ENCODE measurements around the gene CEP85L.

The CEP85L gene

DNA sequence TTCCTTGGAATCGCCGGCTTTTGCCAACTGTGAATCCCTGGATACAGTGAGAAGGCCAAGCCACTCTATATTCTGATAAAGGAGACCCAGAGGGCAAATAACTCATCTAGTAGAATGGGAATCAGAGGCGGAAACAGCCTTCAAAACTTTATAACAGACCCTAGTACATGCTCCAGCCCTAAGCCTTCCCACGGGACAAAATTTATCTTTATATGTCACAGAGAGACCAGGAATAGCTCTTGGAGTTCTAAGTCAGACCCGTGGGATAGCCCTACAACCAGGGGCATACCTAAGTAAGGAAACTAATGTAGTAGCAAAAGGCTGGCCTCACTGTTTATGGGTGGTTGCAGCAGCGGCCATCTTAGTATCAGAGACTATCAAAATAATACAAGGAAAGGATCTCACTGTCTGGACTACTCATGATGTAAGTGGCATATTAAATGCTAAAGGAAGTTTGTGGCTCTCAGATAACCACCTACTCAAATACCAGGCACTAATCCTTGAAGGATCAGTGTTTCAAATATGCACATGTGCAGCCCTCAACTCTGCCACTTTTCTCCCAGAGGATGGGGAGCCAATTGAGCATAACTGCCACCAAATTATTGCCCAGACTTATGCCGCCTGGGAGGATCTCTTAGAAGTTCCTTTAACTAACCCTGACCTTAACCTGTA lies 29.5 kb downstream of the CEP85L start:
- Histone ChIP-seq H2AFZ (ENCODE audit: low read depth, low read length) (no peak overlapping the region), H3K9me3 (ENCODE audit: insufficient read depth, low read length, severe bottlenecking) (peaks cover 13% of the 10 kb centered on the region), H3K4me1 (ENCODE audit: insufficient read depth, low read length) (no peaks in the 10 kb centered on the region), H3K79me2 (ENCODE audit: insufficient read depth, low read length) (peaks cover 99% of the 10 kb centered on the region), H3K36me3 (ENCODE audit: insufficient read depth, low read length) (peaks cover 28% of the 10 kb centered on the region), H4K20me1 (ENCODE audit: insufficient read depth, low read length) (peaks cover 55% of the 10 kb centered on the region), H3K9ac (ENCODE audit: low read depth, low read length) (no peak overlapping the region), H3K4me2 (ENCODE audit: insufficient read depth, low read length) (no peak overlapping the region), H3K27ac (ENCODE audit: low read length) (no peak overlapping the region), H3K27me3 (ENCODE audit: insufficient read depth, low read length, poor library complexity) (no peaks in the 10 kb centered on the region), H3K4me3 (ENCODE audit: low read depth in 1 of 2, low read length in 2 of 2) (no peak overlapping the region)
- no peak for DNase-seq
- ATAC-seq (ENCODE audit: insufficient read depth, low read depth): no peak
- no peak for TF ChIP-seq EZH2 (IDR thresholded peaks at IDR 0.05; ENCODE audit: borderline replicate concordance, low read depth, low read length, severe bottlenecking)
- TF ChIP-seq, protein P1, sequence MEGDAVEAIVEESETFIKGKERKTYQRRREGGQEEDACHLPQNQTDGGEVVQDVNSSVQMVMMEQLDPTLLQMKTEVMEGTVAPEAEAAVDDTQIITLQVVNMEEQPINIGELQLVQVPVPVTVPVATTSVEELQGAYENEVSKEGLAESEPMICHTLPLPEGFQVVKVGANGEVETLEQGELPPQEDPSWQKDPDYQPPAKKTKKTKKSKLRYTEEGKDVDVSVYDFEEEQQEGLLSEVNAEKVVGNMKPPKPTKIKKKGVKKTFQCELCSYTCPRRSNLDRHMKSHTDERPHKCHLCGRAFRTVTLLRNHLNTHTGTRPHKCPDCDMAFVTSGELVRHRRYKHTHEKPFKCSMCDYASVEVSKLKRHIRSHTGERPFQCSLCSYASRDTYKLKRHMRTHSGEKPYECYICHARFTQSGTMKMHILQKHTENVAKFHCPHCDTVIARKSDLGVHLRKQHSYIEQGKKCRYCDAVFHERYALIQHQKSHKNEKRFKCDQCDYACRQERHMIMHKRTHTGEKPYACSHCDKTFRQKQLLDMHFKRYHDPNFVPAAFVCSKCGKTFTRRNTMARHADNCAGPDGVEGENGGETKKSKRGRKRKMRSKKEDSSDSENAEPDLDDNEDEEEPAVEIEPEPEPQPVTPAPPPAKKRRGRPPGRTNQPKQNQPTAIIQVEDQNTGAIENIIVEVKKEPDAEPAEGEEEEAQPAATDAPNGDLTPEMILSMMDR (IDR thresholded peaks at IDR 0.05; ENCODE audit: borderline replicate concordance, extremely low read depth, low read length, poor library complexity, severe bottlenecking): no peak

DNA sequence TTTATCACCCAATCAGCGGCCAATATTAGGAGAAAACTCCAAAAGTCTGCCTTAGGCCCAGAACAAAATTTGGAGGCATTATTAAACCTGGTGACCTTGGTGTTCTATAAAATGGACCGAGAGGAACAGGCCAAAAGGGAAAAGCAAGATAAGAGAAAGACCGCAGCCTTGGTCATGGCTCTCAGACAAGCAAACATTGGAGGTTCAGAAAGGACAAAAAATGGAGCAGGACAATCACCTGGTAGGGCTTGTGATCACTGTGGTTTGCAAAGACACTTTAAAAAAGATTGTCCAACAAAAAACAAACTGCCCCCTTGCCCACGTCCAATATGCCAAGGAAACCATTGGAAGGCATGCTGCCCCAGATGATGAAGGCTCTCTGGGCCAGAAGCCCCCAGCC lies 31.2 kb downstream of the CEP85L start:
- Histone ChIP-seq H3K27ac (ENCODE audit: low read length) (no peak overlapping the region), H3K9ac (ENCODE audit: low read depth, low read length) (no peak overlapping the region), H3K4me1 (ENCODE audit: insufficient read depth, low read length) (no peaks in the 10 kb centered on the region), H3K9me3 (ENCODE audit: insufficient read depth, low read length, severe bottlenecking) (no peaks in the 10 kb centered on the region), H3K79me2 (ENCODE audit: insufficient read depth, low read length) (peaks cover 94% of the 10 kb centered on the region), H3K4me3 (ENCODE audit: low read depth in 1 of 2, low read length in 2 of 2) (no peak overlapping the region), H3K4me2 (ENCODE audit: insufficient read depth, low read length) (no peak overlapping the region), H4K20me1 (ENCODE audit: insufficient read depth, low read length) (peaks cover 55% of the 10 kb centered on the region), H2AFZ (ENCODE audit: low read depth, low read length) (no peak overlapping the region), H3K27me3 (ENCODE audit: insufficient read depth, low read length, poor library complexity) (no peaks in the 10 kb centered on the region), H3K36me3 (ENCODE audit: insufficient read depth, low read length) (peaks cover 19% of the 10 kb centered on the region)
- TF ChIP-seq EZH2 (IDR thresholded peaks at IDR 0.05; ENCODE audit: borderline replicate concordance, low read depth, low read length, severe bottlenecking): no peak
- TF ChIP-seq, protein P1 (IDR thresholded peaks at IDR 0.05; ENCODE audit: borderline replicate concordance, extremely low read depth, low read length, poor library complexity, severe bottlenecking): no peak
- no peak for ATAC-seq (ENCODE audit: insufficient read depth, low read depth)
- no peak for DNase-seq

DNA sequence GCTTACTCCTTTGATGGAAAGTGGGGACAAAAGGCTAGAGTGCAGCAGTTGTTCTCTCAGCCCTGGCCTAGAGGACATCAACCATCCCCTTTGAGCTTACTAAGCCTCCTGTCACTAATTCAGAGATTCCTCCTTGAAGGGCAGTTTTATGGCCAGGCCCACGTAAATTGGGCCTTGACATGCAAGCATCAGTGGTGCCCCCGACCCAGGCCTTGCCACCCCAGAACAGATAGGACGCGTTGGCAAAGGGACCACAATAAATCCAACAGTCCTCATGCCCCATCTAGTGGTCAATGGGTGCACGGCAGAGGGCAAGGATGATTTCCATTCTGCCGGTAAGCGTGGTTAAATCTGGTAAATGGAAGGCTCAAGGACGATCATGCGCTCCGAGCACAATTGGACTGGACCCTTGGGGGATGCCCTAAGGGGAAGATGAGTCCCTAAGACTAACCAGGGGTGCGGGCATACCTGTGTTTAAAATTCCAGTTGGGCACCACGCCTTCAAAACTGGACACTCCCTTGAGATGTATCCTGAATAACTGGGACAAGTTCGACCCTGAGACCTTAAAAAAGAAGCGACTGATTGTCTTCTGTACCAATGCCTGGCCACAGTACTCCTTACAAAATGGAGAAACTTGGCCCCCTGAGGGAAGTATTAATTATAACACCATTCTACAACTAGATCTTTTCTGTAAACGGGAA lies 32.6 kb downstream of the CEP85L start:
- H3K9me3 ChIP-seq (ENCODE audit: insufficient read depth, low read length, severe bottlenecking): no peaks in the 10 kb centered on the region
- peaks cover 46% of the 10 kb centered on the region for H4K20me1 ChIP-seq (ENCODE audit: insufficient read depth, low read length)
- no peak overlapping the region for H3K9ac ChIP-seq (ENCODE audit: low read depth, low read length)
- no peak overlapping the region for H3K27ac ChIP-seq (ENCODE audit: low read length)
- H2AFZ ChIP-seq (ENCODE audit: low read depth, low read length): no peak overlapping the region
- H3K4me3 ChIP-seq (ENCODE audit: low read depth in 1 of 2, low read length in 2 of 2): no peak overlapping the region
- H3K36me3 ChIP-seq (ENCODE audit: insufficient read depth, low read length): peaks cover 19% of the 10 kb centered on the region
- H3K4me1 ChIP-seq (ENCODE audit: insufficient read depth, low read length): no peaks in the 10 kb centered on the region
- no peak overlapping the region for H3K4me2 ChIP-seq (ENCODE audit: insufficient read depth, low read length)
- TF ChIP-seq EZH2 (IDR thresholded peaks at IDR 0.05; ENCODE audit: borderline replicate concordance, low read depth, low read length, severe bottlenecking): no peak
- TF ChIP-seq, protein P1 (IDR thresholded peaks at IDR 0.05; ENCODE audit: borderline replicate concordance, extremely low read depth, low read length, poor library complexity, severe bottlenecking): peak; percentile 90
- H3K27me3 ChIP-seq (ENCODE audit: insufficient read depth, low read length, poor library complexity): no peaks in the 10 kb centered on the region
- ATAC-seq (ENCODE audit: insufficient read depth, low read depth) (peak; percentile 82), DNase-seq (peak; percentile 52)
- peaks cover 89% of the 10 kb centered on the region for H3K79me2 ChIP-seq (ENCODE audit: insufficient read depth, low read length)
